ENCODE data around the gene DDX47. TPM values are rescaled to one million over a fixed set of nuclear protein-coding genes. Genes with fewer than 3 reads are reported as not detected.

DDX47 gene
- total RNA-seq, 2 experiments from 2014 or later, result 153 TPM

DNA sequence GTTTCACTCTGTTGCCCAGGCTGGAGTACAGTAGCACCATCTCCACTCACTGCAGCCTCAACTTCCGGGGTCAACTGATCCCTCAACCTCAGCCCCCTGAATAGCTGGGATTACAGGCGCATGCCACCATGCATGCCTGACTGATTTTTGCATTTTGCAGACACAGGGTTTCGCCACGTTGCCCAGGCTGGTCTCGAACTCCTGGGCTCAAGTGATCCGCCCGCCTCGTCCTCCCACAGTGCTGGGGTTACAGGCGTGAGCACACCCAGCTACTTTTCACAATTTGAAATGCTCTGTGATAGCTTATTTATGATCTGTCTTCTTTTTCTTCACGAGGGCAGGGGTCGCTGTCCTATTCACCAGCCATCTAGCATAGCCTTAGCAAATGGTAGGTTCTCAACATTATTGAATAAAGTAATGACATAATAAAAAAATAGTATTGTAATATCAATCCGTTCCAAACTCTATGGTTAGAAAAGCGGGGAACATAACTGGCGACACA, 477 bp upstream of the DDX47 start:
- peaks cover 41% of the 10 kb centered on the region for H3K36me3 Mint-ChIP-seq (ENCODE audit: low read depth)
- H3K27ac ChIP-seq (ENCODE audit: low read depth in 1 of 2, low read length in 2 of 2), result no peak overlapping the region
- TF ChIP-seq, protein P1, sequence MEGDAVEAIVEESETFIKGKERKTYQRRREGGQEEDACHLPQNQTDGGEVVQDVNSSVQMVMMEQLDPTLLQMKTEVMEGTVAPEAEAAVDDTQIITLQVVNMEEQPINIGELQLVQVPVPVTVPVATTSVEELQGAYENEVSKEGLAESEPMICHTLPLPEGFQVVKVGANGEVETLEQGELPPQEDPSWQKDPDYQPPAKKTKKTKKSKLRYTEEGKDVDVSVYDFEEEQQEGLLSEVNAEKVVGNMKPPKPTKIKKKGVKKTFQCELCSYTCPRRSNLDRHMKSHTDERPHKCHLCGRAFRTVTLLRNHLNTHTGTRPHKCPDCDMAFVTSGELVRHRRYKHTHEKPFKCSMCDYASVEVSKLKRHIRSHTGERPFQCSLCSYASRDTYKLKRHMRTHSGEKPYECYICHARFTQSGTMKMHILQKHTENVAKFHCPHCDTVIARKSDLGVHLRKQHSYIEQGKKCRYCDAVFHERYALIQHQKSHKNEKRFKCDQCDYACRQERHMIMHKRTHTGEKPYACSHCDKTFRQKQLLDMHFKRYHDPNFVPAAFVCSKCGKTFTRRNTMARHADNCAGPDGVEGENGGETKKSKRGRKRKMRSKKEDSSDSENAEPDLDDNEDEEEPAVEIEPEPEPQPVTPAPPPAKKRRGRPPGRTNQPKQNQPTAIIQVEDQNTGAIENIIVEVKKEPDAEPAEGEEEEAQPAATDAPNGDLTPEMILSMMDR (IDR thresholded peaks at IDR 0.05), result no peak
- H3K9me3 Mint-ChIP-seq, result no peaks in the 10 kb centered on the region
- intact Hi-C loops (cut with DNase I, micrococcal nuclease), result loop anchor here (1.0 to 10.0 kb wide), 5 partner anchors 24 to 455 kb away; partner anchors contain the start of gene BORCS5 (in 1 of the 2)
- no peak for DNase-seq
- POLR2A ChIA-PET, result interaction anchor here (1.5 to 3.0 kb wide), 4 partner anchors 9 to 87 kb away, joined by 6 to 31 read pairs (median 12); no protein-coding TSS in a partner anchor
- H3K4me3 ChIP-seq (ENCODE audit: low read length), result no peak overlapping the region
- H3K4me3 Mint-ChIP-seq, result peak overlapping the region; percentile 94
- H3K27me3 ChIP-seq (ENCODE audit: control insufficient read depth in 1 of 2, insufficient read depth in 2 of 2, low read length in 2 of 2), result no peaks in the 10 kb centered on the region
- no peaks in the 10 kb centered on the region for H3K9me3 ChIP-seq (ENCODE audit: control insufficient read depth in 1 of 2, insufficient read depth in 1 of 2, low read length in 2 of 2)
- H3K27me3 Mint-ChIP-seq, result no peaks in the 10 kb centered on the region
- H3K4me1 ChIP-seq (ENCODE audit: insufficient read depth, low read length), result peaks cover 46% of the 10 kb centered on the region
- no peak for ATAC-seq (ENCODE audit: poor library complexity)
- peak overlapping the region; percentile 91 for H3K27ac Mint-ChIP-seq
- CTCF ChIA-PET, result interaction anchor here (0.8 to 2.0 kb wide), 6 partner anchors 9 to 76 kb away, joined by 3 to 9 read pairs (median 4); no protein-coding TSS in a partner anchor
- H3K36me3 ChIP-seq (ENCODE audit: insufficient read depth, low read length), result peaks cover 25% of the 10 kb centered on the region
- peaks cover 68% of the 10 kb centered on the region for H3K4me1 Mint-ChIP-seq (ENCODE audit: low read depth)

DNA sequence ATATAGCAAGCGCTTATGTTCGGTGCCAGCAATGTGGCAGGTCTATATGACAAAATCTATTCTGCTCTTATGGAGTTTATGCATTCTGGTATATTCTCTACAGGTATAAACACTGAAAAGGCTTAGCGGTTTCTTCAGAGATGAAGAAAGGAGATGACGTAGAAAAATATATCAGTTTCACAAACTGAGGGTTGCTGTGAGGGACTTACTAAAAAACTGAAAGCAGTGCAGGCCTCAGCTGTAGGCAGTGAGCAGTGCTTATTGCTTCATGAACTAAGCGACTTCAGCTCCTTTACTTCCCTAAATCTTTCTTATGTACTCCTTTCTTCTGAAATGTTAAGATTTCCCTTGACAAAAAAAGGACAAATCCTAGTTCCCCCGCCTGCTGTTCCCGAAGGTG, 4.5 kb downstream of the DDX47 start:
- Mint-ChIP-seq H3K4me1 (ENCODE audit: low read depth) (peaks cover 75% of the 10 kb centered on the region), H3K9me3 (no peaks in the 10 kb centered on the region), H3K27ac (no peak overlapping the region), H3K4me3 (no peak overlapping the region), H3K36me3 (ENCODE audit: low read depth) (peaks cover 84% of the 10 kb centered on the region), H3K27me3 (no peaks in the 10 kb centered on the region)
- no peaks in the 10 kb centered on the region for H3K9me3 ChIP-seq (ENCODE audit: control insufficient read depth in 1 of 2, insufficient read depth in 1 of 2, low read length in 2 of 2)
- TF ChIP-seq, protein P1 (IDR thresholded peaks at IDR 0.05), result no peak
- DNase-seq (no peak), ATAC-seq (ENCODE audit: poor library complexity) (no peak)
- ChIA-PET POLR2A (no interaction called here), CTCF (no interaction called here)
- H3K27ac ChIP-seq (ENCODE audit: low read depth in 1 of 2, low read length in 2 of 2), result no peak overlapping the region
- H3K4me1 ChIP-seq (ENCODE audit: insufficient read depth, low read length), result peaks cover 29% of the 10 kb centered on the region
- peaks cover 65% of the 10 kb centered on the region for H3K36me3 ChIP-seq (ENCODE audit: insufficient read depth, low read length)
- intact Hi-C loops (cut with DNase I, micrococcal nuclease), result loop anchor here in 1 of 2 experiments (10.0 kb wide), 1 partner anchor 277 kb away; no protein-coding TSS in a partner anchor
- no peak overlapping the region for H3K4me3 ChIP-seq (ENCODE audit: low read length)
- no peaks in the 10 kb centered on the region for H3K27me3 ChIP-seq (ENCODE audit: control insufficient read depth in 1 of 2, insufficient read depth in 2 of 2, low read length in 2 of 2)

DNA sequence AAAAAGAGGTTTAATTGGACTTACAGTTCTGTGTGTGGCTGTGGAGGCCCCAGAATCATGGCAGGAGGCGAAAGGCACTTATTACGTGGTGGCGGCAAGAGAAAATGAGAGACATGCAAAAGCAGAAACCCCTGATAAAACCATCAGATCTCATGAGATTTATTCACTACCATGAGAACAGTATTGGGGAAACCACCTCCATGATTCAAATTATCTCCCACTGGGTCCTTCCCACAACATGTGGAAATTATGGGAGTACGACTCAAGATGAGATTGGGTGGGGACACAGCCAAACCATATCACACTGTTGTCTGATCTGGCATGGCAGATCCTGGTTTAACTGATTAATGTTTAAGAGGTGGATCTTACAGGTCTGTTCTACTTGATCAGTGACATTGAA, 5.6 kb downstream of the DDX47 start:
- Mint-ChIP-seq H3K4me1 (ENCODE audit: low read depth) (peaks cover 64% of the 10 kb centered on the region), H3K4me3 (no peak overlapping the region), H3K9me3 (no peaks in the 10 kb centered on the region), H3K36me3 (ENCODE audit: low read depth) (peaks cover 88% of the 10 kb centered on the region), H3K27ac (no peak overlapping the region), H3K27me3 (no peaks in the 10 kb centered on the region)
- no peak for DNase-seq
- Histone ChIP-seq H3K9me3 (ENCODE audit: control insufficient read depth in 1 of 2, insufficient read depth in 1 of 2, low read length in 2 of 2) (no peaks in the 10 kb centered on the region), H3K4me1 (ENCODE audit: insufficient read depth, low read length) (peaks cover 20% of the 10 kb centered on the region), H3K4me3 (ENCODE audit: low read length) (no peak overlapping the region), H3K36me3 (ENCODE audit: insufficient read depth, low read length) (peaks cover 76% of the 10 kb centered on the region), H3K27me3 (ENCODE audit: control insufficient read depth in 1 of 2, insufficient read depth in 2 of 2, low read length in 2 of 2) (no peaks in the 10 kb centered on the region), H3K27ac (ENCODE audit: low read depth in 1 of 2, low read length in 2 of 2) (no peak overlapping the region)
- no peak for ATAC-seq (ENCODE audit: poor library complexity)
- ChIA-PET POLR2A (interaction anchor here (1.1 kb wide), 1 partner anchor 32 kb away, joined by 4 read pairs; no protein-coding TSS in a partner anchor), CTCF (interaction anchor here (0.9 to 1.1 kb wide), 2 partner anchors 19 to 25 kb away, joined by 3 read pairs; no protein-coding TSS in a partner anchor)
- TF ChIP-seq, protein P1 (IDR thresholded peaks at IDR 0.05), result no peak
- intact Hi-C loops (cut with DNase I, micrococcal nuclease), result loop anchor here in 1 of 2 experiments (10.0 kb wide), 1 partner anchor 276 kb away; no protein-coding TSS in a partner anchor

All from CD4-positive, alpha-beta T cell (primary cell).